Measurements from ENCODE around the gene TAB2.

DNA sequence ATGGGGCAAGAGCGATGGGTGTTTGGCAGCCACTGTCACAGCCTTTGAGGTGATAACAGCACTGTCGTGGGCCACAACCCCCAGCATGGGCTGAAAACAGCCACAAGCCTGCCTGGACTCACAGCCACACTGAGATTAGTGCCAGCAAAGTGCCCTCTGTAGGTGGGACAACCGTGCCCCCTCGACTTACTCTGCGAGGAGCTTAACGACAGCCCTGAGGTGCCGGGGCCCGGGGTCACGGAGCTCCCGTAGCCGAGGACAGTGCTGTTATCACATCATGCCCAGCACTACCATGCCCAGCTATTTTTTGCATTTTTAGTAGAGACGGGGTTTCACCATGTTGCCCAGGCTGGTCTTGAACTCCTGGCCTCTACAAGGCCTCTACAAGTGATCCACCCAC is 119.1 kb downstream of the TAB2 start:
- TF ChIP-seq CTCF (IDR thresholded peaks at IDR 0.05; ENCODE audit: poor library complexity) (no peak), EZH2 (IDR thresholded peaks at IDR 0.05; ENCODE audit: borderline replicate concordance) (no peak)
